GM18519 (cell line): ENCODE data around the gene KLRK1.
"Not testable (repeated sequence)": the region's sequence is repeated elsewhere in the genome, so short reads cannot be mapped to it uniquely, and the experiment has no call there.

ENCODE experiments used
- ATAC-seq: cut with Tn5 transposase; IDR thresholded peaks from one replicate; pipeline ENCODE4 v1.9.1; 2021; ENCODE audit warnings: mild to moderate bottlenecking, moderate library complexity; ENCODE audit not compliant: unreplicated experiment, low FRiP score

KLRK1 gene

DNA sequence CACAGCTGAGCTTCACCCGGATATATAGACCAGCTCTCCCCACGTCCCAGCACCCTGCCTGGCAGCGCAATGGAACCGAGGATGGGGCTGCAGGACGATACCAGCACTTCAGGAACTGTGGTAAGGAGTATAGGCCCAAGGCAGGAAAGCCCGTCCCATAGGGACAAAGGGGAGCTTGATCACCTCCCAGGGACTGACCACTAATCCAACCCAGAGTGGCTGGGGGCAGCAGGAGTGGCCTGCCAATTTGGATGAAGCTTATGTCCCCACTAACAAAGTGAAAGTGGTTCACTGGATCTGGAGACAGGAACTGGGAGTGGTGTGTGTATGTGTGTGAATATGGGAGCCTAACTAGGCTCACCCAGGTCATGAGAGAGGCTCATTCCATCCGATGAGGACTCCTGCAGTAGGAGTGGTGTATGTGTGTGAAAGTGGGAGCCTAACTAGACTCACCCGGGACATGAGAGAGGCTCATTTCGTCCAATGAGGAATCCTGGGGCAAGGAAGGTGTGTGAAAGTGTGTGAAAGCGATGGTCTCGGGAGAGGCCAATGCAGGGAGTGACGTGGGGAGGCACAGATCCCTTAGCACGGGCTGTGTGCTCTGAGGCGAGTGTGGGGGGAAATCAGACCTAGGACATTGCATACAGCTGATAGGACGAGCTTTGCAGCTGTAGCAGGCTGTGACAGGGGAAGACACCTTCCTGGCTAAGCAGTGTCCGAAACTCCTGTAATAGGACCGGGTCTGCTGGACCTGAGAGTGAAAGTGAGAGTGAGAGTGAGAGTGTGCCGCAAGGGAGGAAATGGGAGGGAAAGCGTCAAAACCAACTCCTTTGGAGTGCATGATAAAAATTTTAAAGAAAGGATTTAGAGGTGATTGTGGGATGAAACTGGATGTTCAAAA, 25.7 kb downstream of the KLRK1 start:
- ATAC-seq = peak; percentile 79

DNA sequence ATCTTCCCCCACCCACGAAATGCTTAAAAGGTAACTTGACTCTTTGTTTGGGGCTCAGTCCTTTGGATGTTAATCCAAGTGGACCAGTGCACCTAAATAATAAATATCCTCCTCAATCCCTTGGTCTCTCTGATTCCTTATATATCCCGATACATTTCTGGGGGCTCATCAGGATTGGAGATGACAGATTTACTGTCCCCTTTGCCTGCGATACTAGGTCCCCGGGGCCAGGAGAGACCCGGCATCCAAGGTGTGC, 26.3 kb downstream of the KLRK1 start:
- ATAC-seq = no peak

DNA sequence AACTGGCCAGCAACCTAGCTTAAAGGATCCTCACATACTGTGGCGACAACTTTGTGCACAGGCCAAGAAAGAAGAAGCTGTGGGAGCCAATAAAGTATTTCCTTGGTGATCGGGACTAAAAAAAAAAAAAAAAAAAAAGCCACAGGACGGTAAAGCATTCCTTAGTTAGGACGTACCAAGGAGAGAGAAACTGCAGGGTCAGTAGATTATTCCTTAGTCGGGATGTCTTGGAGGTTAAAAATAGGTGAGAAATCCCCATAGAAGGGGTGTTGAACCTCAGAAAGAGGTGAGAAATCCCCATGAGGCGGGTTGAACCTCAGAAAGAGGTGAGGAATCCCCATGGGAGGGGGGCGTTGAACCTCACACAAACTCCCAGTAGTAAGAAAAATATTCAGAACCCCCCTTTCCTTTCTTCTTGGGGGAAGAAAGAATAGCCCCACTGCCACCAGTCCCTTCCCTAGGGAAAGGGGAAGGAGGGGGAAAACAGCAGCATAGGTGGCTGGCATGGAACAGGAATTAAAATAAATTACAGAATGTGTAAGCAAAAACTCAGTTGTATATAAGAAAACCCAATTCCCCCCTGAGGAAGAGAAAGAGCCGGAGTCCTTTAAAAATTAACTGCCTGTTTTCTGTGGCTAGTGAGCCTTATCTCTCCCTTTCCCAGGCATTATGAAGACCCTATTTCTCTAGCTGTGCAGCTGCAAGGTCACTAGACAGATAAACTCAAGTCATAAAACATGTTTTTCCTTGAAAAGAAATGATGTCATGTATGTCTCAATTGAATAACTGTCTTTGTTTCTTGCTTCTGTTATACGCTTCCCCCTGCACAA, 26.8 kb downstream of the KLRK1 start:
- no peak for ATAC-seq

- no peak for ATAC-seq
Measured at GRCh38 chr12:10362325-10362724, 27.5 kb downstream of the KLRK1 start.

DNA sequence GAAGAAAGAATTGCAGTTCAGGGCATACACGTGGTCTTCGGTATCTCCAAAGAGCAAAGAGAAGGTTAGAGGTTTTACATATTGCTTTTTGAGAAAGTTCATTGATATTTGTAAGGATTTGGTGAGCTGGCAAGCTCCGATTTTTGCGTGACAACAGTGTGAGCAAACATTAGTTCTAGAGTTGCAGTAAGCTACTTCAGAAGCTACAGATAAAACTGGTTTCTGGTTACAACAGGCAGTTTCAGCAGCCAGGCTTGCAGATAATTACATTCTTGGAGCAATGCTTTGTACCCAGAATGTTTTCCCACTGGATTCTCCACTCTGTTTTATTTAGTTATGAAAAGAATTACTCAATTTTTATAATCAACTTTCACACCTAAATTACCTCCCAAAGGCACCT, 28.2 kb downstream of the KLRK1 start:
- no peak for ATAC-seq

- no peak for ATAC-seq
Measured at GRCh38 chr12:10361084-10361483, 28.8 kb downstream of the KLRK1 start.

- no peak for ATAC-seq
Measured at GRCh38 chr12:10358969-10359368, 30.9 kb downstream of the KLRK1 start.

DNA sequence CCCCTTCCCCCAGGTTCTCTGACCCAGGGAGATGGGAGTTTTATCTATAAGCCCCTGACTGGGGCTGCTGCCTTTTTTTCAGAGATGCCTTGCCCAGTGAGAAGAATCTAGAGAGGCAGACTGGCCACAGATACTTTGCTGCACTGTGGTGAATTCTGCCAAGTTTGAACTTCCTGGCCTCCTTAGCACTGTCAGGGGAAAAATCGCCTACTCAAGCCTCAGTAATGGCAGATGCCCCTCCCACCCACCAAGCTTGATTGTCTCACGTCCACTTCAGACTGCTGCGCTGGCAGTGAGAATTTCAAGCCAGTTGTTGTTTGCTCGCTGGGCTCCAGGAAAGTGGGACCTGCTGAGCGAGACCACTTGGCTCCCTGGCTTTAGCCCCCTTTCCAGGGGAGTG, 31.7 kb downstream of the KLRK1 start:
- ATAC-seq = no peak

GRCh38 chr12:10354502-10354901, 35.3 kb downstream of the KLRK1 start:
- ATAC-seq = no peak

DNA sequence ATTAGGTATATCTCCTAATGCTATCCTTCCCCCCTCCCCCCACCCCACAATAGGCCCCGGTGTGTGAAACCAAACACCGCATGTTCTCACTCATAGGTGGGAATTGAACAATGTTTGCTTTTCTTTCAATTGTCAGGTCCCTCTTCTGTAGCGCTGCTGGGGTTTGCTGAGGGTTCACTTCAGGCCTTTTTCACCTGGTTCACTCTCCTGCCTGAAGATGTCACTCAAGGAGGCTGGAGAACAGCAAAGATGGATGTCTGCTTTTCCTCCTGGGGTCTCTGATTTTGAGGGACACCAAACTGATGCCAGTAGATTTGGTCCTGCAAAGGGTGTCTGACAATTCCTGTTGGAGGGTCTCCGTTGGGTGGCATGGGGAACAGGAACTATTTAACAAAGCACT, 35.8 kb downstream of the KLRK1 start:
- ATAC-seq = no peak

DNA sequence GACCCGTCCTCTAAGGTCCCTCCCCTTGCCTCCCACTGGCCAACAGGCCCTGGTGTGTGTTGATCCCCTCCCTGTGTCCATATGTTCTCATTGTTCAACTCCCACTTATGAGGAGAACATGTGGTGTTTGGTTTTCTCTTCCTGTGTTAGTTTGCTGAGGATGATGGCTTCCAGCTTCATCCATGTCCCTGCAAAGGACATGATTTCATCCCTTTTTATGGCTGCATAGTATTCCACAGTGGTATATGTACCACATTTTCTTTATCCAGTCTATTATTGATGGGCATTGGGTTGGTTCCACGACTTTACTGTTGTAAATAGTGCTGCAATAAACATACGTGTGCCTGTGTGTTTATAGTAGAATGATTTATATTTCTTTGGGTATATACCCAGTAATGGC, 38.4 kb downstream of the KLRK1 start:
- ATAC-seq = not testable (repeated sequence)

DNA sequence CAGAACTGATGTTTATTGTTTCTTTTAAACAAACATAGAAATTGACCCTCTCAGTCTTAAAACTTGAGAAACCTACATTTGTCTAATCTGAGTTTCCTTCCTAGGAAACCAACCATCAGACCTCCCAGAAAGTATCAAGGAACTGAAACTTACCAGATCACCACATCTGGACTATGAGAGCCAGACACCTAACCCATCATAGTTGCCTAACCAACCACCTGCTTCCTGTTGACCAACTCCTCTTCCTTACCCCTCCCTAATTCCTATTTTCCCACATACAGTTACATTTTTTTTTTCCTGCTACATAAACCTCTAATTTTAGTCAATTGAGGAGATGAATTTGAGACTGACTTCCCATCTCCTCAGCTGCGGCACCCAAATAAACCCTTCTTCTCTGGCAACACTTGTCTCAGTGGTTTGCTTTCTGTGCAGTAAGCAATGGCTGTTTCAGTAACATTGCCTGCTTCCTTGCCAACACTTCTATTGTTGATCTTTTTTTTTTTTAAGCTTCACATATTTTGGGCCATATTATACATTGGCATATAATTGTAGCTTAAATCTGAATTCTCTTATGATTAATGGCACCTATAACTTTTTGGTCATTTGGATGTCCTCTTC, 47.8 kb downstream of the KLRK1 start:
- no peak for ATAC-seq

DNA sequence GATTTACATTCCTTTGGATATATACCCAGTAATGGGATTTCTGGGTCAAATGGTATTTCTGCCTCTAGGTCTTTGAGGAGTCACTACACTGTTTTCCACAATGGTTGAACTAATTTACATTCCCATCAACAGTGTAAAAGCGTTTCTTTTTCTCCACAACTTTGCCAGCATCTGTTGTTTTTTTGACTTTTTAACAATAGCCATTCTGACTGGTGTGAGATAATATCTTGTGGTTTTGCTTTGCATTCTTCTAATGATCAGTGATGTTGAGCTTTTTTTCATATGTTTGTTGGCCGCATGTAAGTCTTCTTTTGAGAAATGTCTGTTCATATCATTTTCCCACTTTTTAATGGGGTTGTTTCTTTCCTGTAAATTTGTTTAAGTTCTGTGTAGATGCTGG, 48.9 kb downstream of the KLRK1 start:
- not testable (repeated sequence) for ATAC-seq

DNA sequence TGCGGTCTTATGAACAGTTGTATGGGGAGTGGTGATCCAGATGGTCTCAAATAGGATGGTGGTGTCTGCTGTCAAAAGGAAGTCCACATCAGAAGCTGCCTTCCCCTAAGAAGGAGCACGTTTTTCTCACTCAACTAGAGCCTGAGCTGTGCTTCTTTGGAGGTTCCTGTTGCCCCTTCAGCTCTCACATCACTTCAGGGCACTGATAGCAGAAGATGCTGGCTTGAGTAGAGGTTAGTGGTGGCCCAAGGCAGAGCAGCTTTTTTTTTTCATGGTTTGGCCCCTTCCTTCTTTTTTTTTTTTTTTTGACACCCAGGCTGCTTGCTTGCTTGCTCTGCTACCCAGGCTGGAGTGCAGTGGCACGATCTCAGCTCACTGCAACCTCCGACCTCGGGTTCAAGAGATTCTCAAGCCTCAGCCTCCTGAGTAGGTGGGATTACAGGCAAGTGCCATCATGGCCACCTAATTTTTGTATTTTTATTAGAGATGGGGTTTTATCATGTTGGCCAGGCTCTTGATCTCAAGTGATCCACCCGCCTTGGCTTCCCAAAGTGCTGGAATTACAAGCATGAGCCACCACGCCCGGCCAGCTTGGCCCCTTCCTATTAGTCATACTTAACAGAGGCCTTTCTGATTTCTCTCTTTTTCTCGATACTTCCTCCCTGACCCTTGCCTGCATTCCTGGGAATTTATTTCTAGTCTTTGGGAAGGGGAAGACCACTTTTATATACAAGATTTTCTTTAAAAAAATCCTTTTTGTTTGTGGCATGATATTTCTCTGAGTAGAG, 50.6 kb downstream of the KLRK1 start:
- ATAC-seq = no peak

GRCh38 chr12:10338470-10338869, 51.4 kb downstream of the KLRK1 start:
- not testable (repeated sequence) for ATAC-seq

- not testable (repeated sequence) for ATAC-seq
Measured at GRCh38 chr12:10336196-10336595, 53.6 kb downstream of the KLRK1 start.

DNA sequence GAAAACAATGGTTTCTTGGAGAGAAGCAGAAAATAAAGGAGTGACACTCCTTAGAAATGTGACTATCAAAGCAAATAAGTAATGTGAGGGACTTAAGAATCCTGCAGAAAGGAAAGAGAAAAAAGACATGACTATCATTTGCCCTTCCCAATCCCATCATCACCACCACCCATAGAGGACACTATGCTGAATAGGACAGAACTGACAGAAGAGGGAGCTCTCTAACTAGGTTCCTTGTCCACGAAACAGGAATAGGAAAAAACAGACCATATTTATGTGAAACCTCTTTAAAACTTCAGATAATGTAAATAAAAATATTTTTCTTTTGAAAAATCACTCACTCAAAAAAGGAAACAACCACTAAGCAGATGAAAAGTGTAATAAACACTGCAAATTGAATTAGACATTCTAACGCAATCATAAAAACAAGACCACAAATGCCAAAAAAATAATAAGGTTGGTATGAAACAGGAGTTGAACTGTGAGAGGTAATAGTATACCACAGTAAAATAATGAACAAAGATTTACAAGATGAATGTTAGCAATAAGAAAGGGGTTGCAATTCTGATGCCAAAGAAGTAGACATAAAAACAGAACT, 58.1 kb downstream of the KLRK1 start:
- no peak for ATAC-seq

GRCh38 chr12:10328691-10329090, 61.1 kb downstream of the KLRK1 start:
- not testable (repeated sequence) for ATAC-seq
